Measurements from ENCODE around the gene TET3. TPM values are rescaled to one million over a fixed set of nuclear protein-coding genes. Genes with fewer than 3 reads are reported as not detected.
A peak's percentile ranks its signal among the peaks of the same experiment; 100 is the strongest.

Gene TET3
- total RNA-seq, 1 donor from 2014 or later = 32.8 TPM

- no peak for TF ChIP-seq EZH2 (IDR thresholded peaks at IDR 0.05; ENCODE audit: insufficient read depth, low read length)
- no peak for TF ChIP-seq CTCF (IDR thresholded peaks at IDR 0.05; ENCODE audit: insufficient read depth, low read depth, low read length)
- Histone ChIP-seq H3K4me3 (ENCODE audit: insufficient read depth, low read depth, low read length) (no peak overlapping the region), H3K27me3 (ENCODE audit: insufficient read depth, low read length) (no peaks in the 10 kb centered on the region), H3K9me3 (ENCODE audit: insufficient read depth, low read depth, low read length) (no peaks in the 10 kb centered on the region), H3K36me3 (ENCODE audit: insufficient read depth, low read length) (no peaks in the 10 kb centered on the region), H3K4me1 (ENCODE audit: insufficient read depth, low read length) (no peaks in the 10 kb centered on the region), H2AFZ (ENCODE audit: low read depth, low read length) (no peak overlapping the region), H3K79me2 (ENCODE audit: insufficient read depth, low read length) (peaks cover 63% of the 10 kb centered on the region), H3K9ac (ENCODE audit: low read length) (no peak overlapping the region), H3K4me2 (ENCODE audit: low read length) (no peak overlapping the region), H4K20me1 (ENCODE audit: insufficient read depth, low read length) (peaks cover 61% of the 10 kb centered on the region), H3K27ac (ENCODE audit: low read depth, low read length) (no peak overlapping the region)
- DNase-seq (ENCODE audit: low read depth) = no peak
- no peak for FAIRE-seq
- H3K4me3 Mint-ChIP-seq (ENCODE audit: unreplicated experiment) = no peak overlapping the region
- H3K4me1 Mint-ChIP-seq (ENCODE audit: low read depth, unreplicated experiment) = peaks cover 18% of the 10 kb centered on the region
- H3K27ac Mint-ChIP-seq (ENCODE audit: unreplicated experiment) = peak overlapping the region; percentile 87
- peaks cover 5% of the 10 kb centered on the region for H3K36me3 Mint-ChIP-seq (ENCODE audit: low read depth, unreplicated experiment)
- no peaks in the 10 kb centered on the region for H3K27me3 Mint-ChIP-seq (ENCODE audit: low read depth, unreplicated experiment)
- peaks cover 2% of the 10 kb centered on the region for H3K9me3 Mint-ChIP-seq (ENCODE audit: unreplicated experiment)
These were observed 42.1 kb downstream of the TET3 start for GRCh38 chr2:74026687-74027241.

DNA sequence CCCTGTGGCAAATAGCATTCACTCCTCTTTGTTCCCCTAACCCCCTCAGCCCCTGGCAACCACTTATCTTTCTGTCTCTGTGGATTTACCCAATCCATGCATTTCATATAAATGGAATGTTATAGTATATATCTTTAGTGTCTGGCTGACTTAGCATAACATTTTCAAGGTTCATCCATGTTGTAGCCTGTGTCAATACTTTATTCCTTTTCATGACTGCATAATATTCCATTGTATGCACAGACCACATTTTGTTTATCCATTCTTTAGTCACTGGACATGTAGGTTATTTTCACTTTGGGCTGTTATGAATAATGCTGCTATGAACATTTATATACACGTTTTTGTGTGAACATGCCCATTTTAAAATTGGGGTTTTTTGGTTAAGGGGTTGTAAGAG is 42.8 kb downstream of the TET3 start:
- no peak for TF ChIP-seq CTCF (IDR thresholded peaks at IDR 0.05; ENCODE audit: insufficient read depth, low read depth, low read length)
- no peak for TF ChIP-seq EZH2 (IDR thresholded peaks at IDR 0.05; ENCODE audit: insufficient read depth, low read length)
- FAIRE-seq (no peak), DNase-seq (ENCODE audit: low read depth) (no peak)
- H2AFZ ChIP-seq (ENCODE audit: low read depth, low read length) = no peak overlapping the region
- no peak overlapping the region for H3K9ac ChIP-seq (ENCODE audit: low read length)
- H3K4me3 ChIP-seq (ENCODE audit: insufficient read depth, low read depth, low read length) = no peak overlapping the region
- H3K4me1 ChIP-seq (ENCODE audit: insufficient read depth, low read length) = peaks cover 7% of the 10 kb centered on the region
- no peaks in the 10 kb centered on the region for H3K27me3 Mint-ChIP-seq (ENCODE audit: low read depth, unreplicated experiment)
- H3K9me3 Mint-ChIP-seq (ENCODE audit: unreplicated experiment) = peaks cover 2% of the 10 kb centered on the region
- no peaks in the 10 kb centered on the region for H3K9me3 ChIP-seq (ENCODE audit: insufficient read depth, low read depth, low read length)
- H3K27ac ChIP-seq (ENCODE audit: low read depth, low read length) = no peak overlapping the region
- peaks cover 5% of the 10 kb centered on the region for H3K36me3 Mint-ChIP-seq (ENCODE audit: low read depth, unreplicated experiment)
- peaks cover 63% of the 10 kb centered on the region for H4K20me1 ChIP-seq (ENCODE audit: insufficient read depth, low read length)
- no peak overlapping the region for H3K4me3 Mint-ChIP-seq (ENCODE audit: unreplicated experiment)
- peaks cover 69% of the 10 kb centered on the region for H3K79me2 ChIP-seq (ENCODE audit: insufficient read depth, low read length)
- no peaks in the 10 kb centered on the region for H3K36me3 ChIP-seq (ENCODE audit: insufficient read depth, low read length)
- peaks cover 24% of the 10 kb centered on the region for H3K4me1 Mint-ChIP-seq (ENCODE audit: low read depth, unreplicated experiment)
- H3K27ac Mint-ChIP-seq (ENCODE audit: unreplicated experiment) = no peak overlapping the region
- H3K27me3 ChIP-seq (ENCODE audit: insufficient read depth, low read length) = no peaks in the 10 kb centered on the region
- H3K4me2 ChIP-seq (ENCODE audit: low read length) = no peak overlapping the region

- Mint-ChIP-seq H3K4me3 (ENCODE audit: unreplicated experiment) (no peak overlapping the region), H3K27me3 (ENCODE audit: low read depth, unreplicated experiment) (no peaks in the 10 kb centered on the region), H3K4me1 (ENCODE audit: low read depth, unreplicated experiment) (peaks cover 32% of the 10 kb centered on the region), H3K9me3 (ENCODE audit: unreplicated experiment) (peaks cover 2% of the 10 kb centered on the region), H3K36me3 (ENCODE audit: low read depth, unreplicated experiment) (peaks cover 5% of the 10 kb centered on the region), H3K27ac (ENCODE audit: unreplicated experiment) (no peak overlapping the region)
- no peak overlapping the region for H2AFZ ChIP-seq (ENCODE audit: low read depth, low read length)
- H3K36me3 ChIP-seq (ENCODE audit: insufficient read depth, low read length) = no peaks in the 10 kb centered on the region
- H3K4me2 ChIP-seq (ENCODE audit: low read length) = no peak overlapping the region
- H3K79me2 ChIP-seq (ENCODE audit: insufficient read depth, low read length) = peaks cover 63% of the 10 kb centered on the region
- H3K27me3 ChIP-seq (ENCODE audit: insufficient read depth, low read length) = no peaks in the 10 kb centered on the region
- H3K27ac ChIP-seq (ENCODE audit: low read depth, low read length) = no peak overlapping the region
- no peak for FAIRE-seq
- no peak for TF ChIP-seq EZH2 (IDR thresholded peaks at IDR 0.05; ENCODE audit: insufficient read depth, low read length)
- TF ChIP-seq CTCF (IDR thresholded peaks at IDR 0.05; ENCODE audit: insufficient read depth, low read depth, low read length) = no peak
- H3K9ac ChIP-seq (ENCODE audit: low read length) = no peak overlapping the region
- peaks cover 64% of the 10 kb centered on the region for H4K20me1 ChIP-seq (ENCODE audit: insufficient read depth, low read length)
- no peak overlapping the region for H3K4me3 ChIP-seq (ENCODE audit: insufficient read depth, low read depth, low read length)
- peaks cover 10% of the 10 kb centered on the region for H3K4me1 ChIP-seq (ENCODE audit: insufficient read depth, low read length)
- no peaks in the 10 kb centered on the region for H3K9me3 ChIP-seq (ENCODE audit: insufficient read depth, low read depth, low read length)
- DNase-seq (ENCODE audit: low read depth) = no peak
These were observed 43.6 kb downstream of the TET3 start for GRCh38 chr2:74028290-74028689.
